Cerebellar nuclear complex (tissue), 1 donor: ENCODE measurements around the gene SORCS2.

Experiments used
- DNase-seq, 2 experiments: peaks; one replicate each; lab custom pipeline; 2025; lab: John Stamatoyannopoulos, UW

The SORCS2 gene

DNA sequence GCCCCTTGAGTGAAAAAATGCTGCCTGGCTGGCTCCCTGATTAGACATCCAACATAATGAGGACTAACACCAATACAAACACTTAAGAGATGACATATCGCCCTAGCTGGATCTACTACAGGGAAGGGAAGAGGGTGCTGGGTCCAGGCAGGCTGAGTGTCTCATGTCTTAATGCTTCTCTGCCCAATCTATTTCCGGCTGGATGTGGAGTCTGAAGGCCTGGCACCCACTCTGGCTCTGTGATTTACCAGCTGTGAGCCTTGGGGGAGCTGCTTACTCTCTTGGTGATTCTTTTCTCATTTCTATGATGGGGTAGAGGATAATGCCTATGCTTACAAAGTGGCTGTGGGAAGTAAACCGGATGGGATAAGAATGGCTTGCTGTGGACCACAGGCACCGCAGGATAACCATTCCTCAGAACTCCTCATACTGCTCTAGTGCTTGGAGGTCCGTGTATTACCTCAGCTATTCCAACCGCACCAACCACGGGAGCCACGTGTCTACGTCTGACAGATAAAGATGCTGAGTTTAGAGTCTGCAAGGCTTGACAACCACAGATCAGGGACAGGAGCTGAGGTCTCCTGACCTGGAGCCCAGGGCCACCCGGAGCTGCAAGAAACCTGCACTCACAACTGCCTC, 585.7 kb downstream of the SORCS2 start:
- DNase-seq = no peak

DNA sequence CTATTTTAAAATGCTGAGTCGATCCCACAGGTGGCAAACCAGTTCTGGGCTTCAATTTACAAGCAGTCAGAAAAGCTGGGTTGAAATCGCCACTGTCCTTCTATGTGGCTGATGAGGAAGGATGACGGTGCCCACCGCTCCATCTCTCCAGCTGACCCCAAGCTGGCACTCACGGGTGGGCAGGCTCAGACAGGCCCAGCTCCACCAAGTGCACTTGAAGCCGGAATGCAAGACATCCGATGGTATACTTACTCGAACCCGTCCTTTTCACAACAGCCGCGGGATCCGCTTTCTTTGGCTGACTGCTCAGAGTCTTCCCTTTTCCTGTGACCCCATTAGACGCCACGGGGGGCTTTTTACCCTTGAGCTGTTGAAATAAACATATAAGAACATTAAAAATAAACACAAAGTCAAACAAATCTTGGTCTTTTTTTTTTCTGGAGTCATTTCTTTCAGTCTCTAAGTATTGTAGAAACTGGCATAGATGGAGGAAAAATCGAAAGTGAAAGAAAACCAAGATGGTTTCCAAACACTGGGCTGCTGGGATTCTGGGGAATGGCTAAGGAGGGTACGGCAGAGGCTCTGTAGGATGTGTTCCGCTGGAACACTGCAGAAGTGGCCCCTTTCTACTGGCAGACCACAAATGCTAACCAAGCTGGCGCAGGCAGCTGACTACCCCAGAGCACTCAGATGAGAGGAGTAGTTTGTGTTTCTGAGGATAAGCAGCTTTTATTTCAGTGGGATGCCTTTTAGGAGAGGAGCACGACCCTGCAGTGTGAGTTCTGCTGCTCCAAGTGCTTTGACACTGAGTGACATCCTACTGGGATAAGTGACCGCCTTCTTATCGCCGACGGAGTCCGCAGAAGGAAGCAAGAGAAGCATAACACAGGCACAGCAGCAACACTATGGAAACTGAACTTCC, 586.4 kb downstream of the SORCS2 start:
- DNase-seq = no peak

DNA sequence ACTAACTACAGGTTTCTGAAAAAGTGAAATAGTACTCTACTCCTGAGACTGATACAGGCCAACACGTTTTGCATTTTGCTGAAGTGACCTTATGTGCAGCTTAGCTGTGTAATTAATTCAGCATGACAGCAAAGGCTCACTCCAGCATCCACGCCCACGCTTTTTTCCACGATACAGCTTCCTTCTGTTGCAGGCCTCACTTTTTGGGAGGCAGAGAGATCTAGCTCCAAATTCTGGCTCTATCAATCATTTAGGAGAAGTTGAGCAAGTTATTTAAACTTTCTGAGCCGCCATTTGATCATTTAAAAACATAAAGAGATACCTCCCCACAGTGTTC, 587.1 kb downstream of the SORCS2 start:
- DNase-seq = no peak

DNA sequence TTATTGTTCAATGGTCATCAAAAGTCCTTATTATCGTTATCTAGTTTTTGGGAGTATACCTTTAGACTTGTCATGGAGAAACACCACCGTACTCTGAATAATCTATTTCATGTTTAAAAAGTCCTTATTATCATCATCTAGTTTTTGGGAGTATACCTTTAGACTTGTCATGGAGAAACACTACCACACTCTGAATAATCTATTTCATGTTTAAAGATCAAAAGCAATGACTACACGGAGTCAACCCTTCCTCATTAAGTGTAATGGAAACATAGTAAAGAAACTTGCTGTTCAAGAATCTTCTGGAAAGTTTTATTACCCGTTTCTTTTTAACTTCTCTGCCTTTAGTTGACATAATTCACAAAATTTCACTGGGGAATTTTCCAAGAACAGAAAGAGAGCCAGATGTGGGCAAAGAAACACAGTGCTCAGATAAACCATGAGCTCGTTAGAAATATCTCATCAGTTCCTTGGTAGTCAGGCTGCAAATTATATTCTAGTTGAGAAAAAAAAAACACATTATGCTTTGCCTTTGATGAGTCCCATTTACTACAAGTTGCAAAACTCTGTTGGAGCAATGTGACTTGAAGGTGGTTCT, 588.5 kb downstream of the SORCS2 start:
- no peak for DNase-seq

DNA sequence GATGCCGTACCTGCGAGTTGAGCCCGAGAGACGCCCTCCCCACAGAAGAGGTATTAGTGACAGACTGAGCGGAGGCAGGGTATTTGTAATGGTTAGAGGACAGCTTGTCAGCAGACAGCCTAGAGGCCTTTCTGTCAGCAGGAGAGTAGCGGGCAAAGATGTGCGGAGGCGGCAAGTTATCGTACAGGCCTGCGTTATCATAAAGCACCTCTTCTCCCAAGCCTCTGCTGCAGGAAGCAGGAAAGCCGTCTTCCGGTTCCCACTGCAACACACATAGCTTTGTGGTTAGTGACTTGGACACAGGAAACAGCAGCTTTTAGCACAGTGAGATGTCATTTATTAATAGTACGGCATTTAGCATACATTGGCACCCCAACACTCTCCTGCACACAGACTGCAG, 589.0 kb downstream of the SORCS2 start:
- DNase-seq = no peak

DNA sequence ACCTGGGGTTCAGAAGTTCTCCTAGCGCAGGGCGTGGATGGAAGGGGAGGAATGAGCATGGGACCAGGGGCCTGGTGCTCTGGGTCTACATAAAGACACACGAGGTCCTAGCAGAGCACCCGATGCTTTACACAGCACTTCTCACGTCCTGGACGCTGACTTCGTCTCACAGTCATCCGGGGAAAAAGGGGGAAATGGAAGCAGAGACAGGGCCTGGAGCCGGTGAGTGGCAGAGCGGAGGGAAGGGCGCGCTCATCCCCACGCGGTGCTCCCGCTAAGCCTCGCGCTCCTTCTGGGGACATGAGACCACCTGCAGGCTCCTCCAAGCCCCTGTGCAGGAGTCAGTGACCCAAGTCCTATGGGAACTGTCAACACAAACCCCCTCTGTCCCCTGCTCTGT, 589.7 kb downstream of the SORCS2 start:
- no peak for DNase-seq

DNA sequence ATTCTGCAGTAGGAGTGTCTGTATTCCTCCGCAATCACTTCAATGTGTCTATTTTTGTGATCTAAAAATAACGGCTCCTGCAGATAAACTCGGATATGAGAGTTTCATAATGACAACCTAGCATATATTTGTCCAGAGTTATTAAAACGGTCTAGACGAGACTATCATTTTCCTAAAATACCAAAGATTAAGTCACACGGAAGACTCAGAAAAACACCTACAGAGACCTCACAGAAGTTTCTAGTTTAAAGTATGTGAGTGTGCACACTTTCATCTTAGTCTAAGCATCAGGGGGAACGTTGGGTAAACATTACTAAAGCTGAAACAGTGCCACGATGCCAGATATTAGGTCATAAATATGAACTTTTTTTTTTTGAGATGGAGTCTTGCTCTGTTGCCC, 590.4 kb downstream of the SORCS2 start:
- no peak for DNase-seq

DNA sequence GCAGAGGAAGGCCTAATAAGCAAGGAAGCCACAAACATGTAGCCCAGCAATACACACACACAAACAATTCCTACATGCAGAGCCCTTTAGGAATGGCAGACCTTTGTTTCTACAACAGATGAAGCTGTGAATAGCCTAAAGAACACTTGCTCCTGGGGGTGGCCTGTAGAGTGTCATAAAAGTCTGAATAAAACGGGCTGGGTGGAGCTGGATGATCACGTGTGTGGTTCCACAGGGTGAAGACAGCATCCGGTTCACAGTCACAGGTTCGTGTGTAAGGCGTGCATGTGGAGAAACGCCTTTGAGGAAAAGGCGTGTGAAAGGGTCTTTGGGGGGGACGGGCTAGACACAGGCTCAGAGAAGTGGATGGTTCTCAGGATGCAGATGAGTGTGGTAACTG, 591.2 kb downstream of the SORCS2 start:
- DNase-seq = no peak

DNA sequence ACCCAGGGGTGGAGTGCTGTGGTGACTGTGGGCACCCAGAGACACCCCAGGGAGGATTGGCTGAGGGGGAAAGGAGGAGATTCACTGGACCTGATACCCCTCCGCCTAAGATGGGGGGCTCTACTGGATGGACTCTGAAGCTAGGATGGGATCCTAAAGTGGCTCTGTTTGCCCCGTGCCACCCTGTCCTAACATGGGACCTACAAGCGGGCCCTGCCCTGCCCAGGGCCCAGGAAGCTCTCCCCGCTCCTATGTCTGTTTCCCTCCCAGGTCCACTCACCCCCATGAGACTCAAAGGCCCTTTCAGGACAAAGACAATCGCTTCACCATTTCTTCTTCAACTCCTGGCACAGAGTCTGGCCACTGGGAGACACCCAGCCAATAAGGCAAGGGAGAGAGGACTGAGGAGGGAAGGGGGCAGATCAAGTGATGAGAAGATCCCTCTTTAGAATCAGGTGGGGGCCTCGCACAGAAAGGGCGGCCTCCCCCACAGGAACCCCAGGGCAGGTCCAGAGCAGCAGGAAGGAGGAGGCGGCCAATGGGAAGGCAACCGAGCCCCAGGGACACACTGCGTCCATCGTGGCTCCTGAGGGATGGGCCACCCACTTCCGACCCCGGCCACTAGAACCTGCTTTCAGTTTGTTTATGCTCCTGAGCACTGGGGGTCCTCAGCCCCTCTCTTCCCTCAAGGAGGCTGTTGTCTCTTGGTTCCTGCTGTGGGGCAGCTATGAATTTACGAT, 592.0 kb downstream of the SORCS2 start:
- no peak for DNase-seq

DNA sequence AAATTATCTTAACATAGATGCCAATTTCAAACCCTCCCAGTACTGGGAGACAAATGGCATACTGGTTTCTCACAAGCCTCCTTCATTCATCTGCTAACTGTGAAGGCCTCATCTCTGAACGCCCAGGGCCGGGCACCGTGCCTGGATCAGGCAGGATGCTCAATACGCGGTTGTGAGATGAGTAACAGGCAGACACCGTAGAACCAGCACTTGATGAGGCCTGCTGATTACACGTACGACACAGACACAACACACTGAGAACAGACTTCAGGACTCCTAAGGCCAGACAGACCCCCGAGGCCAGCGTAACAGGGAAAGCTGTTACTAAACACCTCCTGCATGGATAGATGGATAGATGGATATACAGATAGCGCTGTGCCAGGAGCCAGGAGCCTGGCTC, 592.7 kb downstream of the SORCS2 start:
- no peak for DNase-seq

DNA sequence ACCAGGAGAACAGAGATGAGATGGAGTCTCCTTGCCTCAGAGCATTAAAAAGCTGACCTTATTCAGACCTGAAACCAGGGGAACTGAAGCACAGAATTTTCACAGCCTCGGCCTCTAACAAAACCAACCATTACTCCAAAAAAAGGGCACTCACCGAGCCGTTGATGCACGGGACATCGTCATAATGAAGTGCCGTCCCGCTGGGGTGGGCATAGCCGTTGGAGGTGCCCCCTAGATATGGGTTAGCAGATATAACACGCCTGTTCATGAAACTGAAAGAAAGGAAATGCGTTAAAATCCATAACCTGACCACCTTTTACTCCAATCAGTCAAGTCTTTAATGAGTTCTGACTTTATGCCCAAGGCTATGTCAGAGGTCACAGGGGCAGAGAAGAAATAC, 593.7 kb downstream of the SORCS2 start:
- no peak for DNase-seq

DNA sequence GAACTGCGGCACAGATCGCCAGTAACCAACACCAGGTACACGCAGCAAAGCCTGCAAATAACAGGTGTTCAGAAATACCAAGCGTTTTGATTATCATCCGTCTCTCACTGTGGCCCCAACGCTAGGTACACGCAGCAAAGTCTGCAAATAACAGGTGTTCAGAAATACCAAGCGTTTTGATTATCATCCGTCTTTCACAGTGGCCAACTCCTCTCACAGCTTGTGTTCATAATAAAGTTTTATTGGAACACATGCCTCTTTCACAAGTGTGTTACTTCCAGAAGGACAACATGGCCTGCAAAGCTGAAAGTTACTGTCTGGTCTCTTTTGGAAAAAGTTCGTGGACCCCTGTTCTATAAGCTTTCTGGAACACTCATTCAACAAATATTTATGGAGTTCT, 594.2 kb downstream of the SORCS2 start:
- no peak for DNase-seq

DNA sequence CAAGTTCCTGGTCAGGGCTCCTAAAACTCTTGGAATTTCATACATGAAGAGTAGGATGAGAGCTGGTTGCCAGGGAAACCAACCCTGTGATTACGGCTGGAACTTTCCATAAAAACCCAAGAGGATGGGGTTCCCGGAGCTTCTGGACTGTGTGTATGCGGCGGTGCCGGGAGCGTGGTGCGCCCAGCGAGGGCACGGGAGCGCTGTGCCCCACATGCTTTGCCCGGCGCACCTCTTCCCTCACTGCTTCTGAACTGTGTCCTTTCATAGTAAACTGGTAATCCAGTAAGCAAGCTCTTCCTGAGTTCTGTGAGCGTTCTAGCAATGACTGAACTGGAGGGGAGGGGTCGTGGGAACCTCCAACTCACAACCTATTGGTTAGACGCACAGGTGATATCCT, 594.7 kb downstream of the SORCS2 start:
- no peak for DNase-seq

DNA sequence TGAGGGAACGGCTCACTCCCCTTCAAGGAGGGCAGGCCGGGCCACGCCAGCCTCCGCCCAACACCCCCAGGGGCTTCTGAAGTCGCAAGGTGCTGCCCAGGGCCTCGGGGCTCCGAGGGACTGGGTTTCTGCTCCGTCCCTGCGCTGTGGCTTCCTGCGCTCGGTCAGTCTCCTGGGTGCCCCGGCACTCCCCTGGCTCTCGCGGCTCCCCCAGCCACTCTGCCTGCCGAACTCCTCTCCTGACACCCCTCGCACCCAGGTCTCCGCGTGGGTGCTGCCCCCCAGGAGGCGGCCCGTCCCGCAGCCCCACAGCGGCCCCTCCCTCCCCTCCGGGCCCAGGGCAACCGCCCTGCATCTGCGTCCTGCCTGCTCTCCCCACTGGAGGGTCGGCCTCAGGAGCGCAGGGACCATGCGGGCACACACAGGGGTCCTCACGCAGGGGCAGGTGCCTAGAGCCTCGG, 595.4 kb downstream of the SORCS2 start:
- DNase-seq = no peak

DNA sequence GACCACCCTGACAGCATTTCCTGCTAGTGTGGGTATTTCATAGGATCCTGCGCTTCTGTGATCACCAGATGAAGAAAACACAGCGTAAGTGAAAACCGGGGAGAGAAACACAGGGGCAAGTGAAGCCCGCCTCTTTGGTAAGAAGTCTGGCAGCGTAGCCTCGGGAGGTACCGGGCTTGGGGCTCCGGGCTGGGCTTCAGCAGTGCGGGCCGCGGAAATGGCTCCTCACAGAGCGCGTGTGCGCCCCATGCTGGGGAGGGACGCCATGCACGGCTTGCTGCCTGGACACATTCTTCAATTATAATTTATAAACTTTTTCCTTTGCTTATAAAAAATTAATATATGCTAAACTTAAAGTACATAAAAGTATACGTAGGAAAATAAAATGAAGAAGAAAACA, 595.9 kb downstream of the SORCS2 start:
- no peak for DNase-seq

DNA sequence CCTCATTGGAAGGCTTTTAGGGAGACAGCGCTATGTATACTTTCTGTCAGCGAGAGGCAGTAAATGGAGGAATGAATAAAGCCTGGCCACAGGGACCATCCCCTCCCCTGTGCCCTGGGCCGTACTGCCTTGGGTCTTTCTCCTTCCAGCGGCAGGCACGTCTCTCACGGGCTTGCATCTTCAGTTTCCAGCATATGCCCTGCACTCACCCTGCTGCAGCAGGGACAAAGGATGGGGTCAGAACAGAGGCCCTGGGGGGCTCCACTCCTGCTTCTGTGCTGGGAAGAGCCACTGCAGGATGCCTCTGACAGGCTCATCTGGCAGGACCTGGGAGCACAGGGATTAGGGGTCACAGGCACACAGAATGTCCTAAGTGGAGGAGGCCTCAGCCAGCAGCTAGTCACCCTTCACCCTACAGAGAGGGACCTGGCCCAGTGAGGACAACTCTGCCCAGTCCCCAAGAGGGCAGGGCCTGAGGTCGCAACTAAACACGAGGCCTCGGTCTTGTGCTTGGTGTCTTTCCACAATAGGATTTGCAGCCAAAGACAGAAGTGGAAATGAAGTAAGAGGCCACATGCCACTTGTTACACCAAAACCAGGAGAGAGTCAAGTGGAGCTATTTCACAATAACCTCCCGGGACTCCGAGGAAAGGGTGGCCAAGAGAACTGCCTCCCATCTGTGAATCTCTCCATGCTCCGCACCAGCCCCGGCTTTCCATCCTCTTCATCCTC, 596.5 kb downstream of the SORCS2 start:
- DNase-seq = no peak

DNA sequence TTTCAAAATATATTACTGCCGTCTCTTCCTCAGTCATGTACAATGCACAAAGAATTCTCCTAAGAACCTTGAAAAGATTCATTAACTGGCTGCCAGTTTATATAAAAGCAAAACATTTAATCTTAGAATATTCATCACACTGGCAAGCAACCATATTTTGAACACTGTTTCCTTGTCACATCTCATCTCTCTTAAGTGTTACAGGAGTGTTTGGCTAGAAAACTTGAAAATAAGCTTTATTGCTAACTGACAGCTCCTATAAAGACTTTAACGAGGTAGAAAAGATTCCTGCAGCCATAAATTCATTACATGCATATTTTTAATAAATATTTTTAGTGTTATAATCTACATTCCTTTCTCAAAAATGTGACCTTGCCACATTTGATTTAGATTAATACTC, 597.7 kb downstream of the SORCS2 start:
- no peak for DNase-seq

DNA sequence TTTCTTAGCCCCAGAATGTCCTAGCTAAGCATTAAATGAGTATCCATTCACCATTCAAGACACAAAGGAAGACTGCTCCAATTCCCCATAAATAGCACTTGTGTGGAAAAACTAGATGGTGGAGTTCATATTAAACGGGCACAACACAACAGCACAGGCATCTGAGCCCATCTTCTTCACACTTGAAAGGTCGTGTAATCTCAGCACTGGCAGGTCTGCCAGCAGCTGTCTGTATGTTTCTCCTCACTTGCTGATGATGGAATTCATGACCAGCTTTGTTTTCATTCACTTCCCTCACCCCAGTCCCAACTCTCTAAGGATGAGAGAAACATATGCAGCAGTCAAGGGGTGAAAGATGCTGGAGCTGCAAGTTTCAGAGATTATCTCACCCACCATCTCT, 598.7 kb downstream of the SORCS2 start:
- DNase-seq = no peak
